H9 (cell line): ENCODE data around the gene STAB1. TPM values are rescaled to one million over a fixed set of nuclear protein-coding genes. Genes with fewer than 3 reads are reported as not detected.

Experiments
- DNase-seq: peaks from one replicate; pipeline ENCODE4 v3.0.0-alpha.2; 2017
- H2AFZ ChIP-seq: one replicate; pipeline ENCODE4 v1.6.1; 2013; ENCODE audit warnings: mild to moderate bottlenecking, low read length, control low read depth, moderate library complexity
- H2AK5ac ChIP-seq: 2 replicates; pipeline ENCODE4 v1.6.1; 2013; ENCODE audit warnings: low read length, control low read depth, mixed read lengths; ENCODE audit not compliant: insufficient read length
- H2BK120ac ChIP-seq: one replicate; pipeline ENCODE4 v1.6.1; 2013; ENCODE audit warnings: low read depth, mild to moderate bottlenecking, low read length, control low read depth, inconsistent platforms; ENCODE audit not compliant: poor library complexity, severe bottlenecking
- H2BK12ac ChIP-seq: 2 replicates; pipeline ENCODE4 v1.6.1; 2013; ENCODE audit warnings: low read length, control low read depth, mixed read lengths, low read depth; ENCODE audit not compliant: insufficient read length
- H2BK15ac ChIP-seq: 2 replicates; pipeline ENCODE4 v1.6.1; 2013; ENCODE audit warnings: low read depth, low read length, control low read depth
- H2BK20ac ChIP-seq: one replicate; pipeline ENCODE4 v1.6.1; 2013; ENCODE audit warnings: low read depth, mild to moderate bottlenecking, low read length, control low read depth, inconsistent platforms; ENCODE audit not compliant: poor library complexity, severe bottlenecking
- H2BK5ac ChIP-seq: 2 replicates; pipeline ENCODE4 v1.6.1; 2013; ENCODE audit warnings: low read length, control low read depth, mixed read lengths; ENCODE audit not compliant: insufficient read length
- H3K14ac ChIP-seq: 2 replicates; pipeline ENCODE4 v1.6.1; 2013; ENCODE audit warnings: low read length, control low read depth; ENCODE audit not compliant: insufficient read depth
- H3K18ac ChIP-seq: 2 replicates; pipeline ENCODE4 v1.6.1; 2013; ENCODE audit warnings: low read depth, mild to moderate bottlenecking, mixed read lengths, low read length, control low read depth; ENCODE audit not compliant: insufficient read length
- H3K23ac ChIP-seq: 2 replicates; pipeline ENCODE4 v1.6.1; 2013; ENCODE audit warnings: low read length, control low read depth, mixed read lengths, low read depth; ENCODE audit not compliant: insufficient read length
- H3K23me2 ChIP-seq: 2 replicates; pipeline ENCODE4 v1.6.1; 2013; ENCODE audit warnings: low read depth, mild to moderate bottlenecking, mixed read lengths, low read length, control low read depth; ENCODE audit not compliant: insufficient read length, poor library complexity, severe bottlenecking
- H3K27ac ChIP-seq: 2 replicates; pipeline ENCODE4 v1.5.1; 2013; ENCODE audit warnings: low read length, control low read depth, mixed read lengths, low read depth; ENCODE audit not compliant: insufficient read length
- H3K27me3 ChIP-seq: 2 replicates; pipeline ENCODE4 v1.6.1; 2013; ENCODE audit warnings: low read length, control low read depth, inconsistent platforms; ENCODE audit not compliant: insufficient read depth
- H3K4ac ChIP-seq: 2 replicates; pipeline ENCODE4 v1.6.1; 2013; ENCODE audit warnings: low read depth, mild to moderate bottlenecking, control low read depth, inconsistent platforms, low read length, moderate library complexity
- H3K4me1 ChIP-seq: 2 replicates; pipeline ENCODE4 v1.6.1; 2013; ENCODE audit warnings: low read length, control low read depth, inconsistent platforms; ENCODE audit not compliant: insufficient read depth
- H3K4me2 ChIP-seq: 2 replicates; pipeline ENCODE4 v1.6.1; 2013; ENCODE audit warnings: low read length, control low read depth, mixed read lengths; ENCODE audit not compliant: insufficient read length, insufficient read depth
- H3K56ac ChIP-seq: 2 replicates; pipeline ENCODE4 v1.6.1; 2013; ENCODE audit warnings: low read depth, mild to moderate bottlenecking, mixed read lengths, low read length, control low read depth; ENCODE audit not compliant: insufficient read length
- H3K79me1 ChIP-seq: 2 replicates; pipeline ENCODE4 v1.6.1; 2013; ENCODE audit warnings: low read depth, mild to moderate bottlenecking, moderate library complexity, low read length, control low read depth, inconsistent platforms; ENCODE audit not compliant: insufficient read depth, poor library complexity, severe bottlenecking
- H3K79me2 ChIP-seq: 2 replicates; pipeline ENCODE4 v1.6.1; 2013; ENCODE audit warnings: low read length, control low read depth, inconsistent platforms; ENCODE audit not compliant: insufficient read depth
- H3K9ac ChIP-seq: 2 replicates; pipeline ENCODE4 v1.6.1; 2013; ENCODE audit warnings: low read length, control low read depth, mixed read lengths; ENCODE audit not compliant: insufficient read length; ENCODE audit errors: extremely low read depth
- H3K9me3 ChIP-seq: one replicate; pipeline ENCODE4 v1.6.1; 2013; ENCODE audit warnings: low read depth, low read length, inconsistent platforms; ENCODE audit not compliant: control insufficient read depth
- H3T11ph ChIP-seq: one replicate; pipeline ENCODE4 v1.6.1; 2013; ENCODE audit warnings: mild to moderate bottlenecking, low read length, control low read depth, inconsistent platforms
- H4K20me1 ChIP-seq: one replicate; pipeline ENCODE4 v1.6.1; 2013; ENCODE audit not compliant: control insufficient read depth, insufficient read length, insufficient read depth
- H4K5ac ChIP-seq: 2 replicates; pipeline ENCODE4 v1.6.1; 2013; ENCODE audit warnings: low read depth, mild to moderate bottlenecking, mixed read lengths, low read length, control low read depth; ENCODE audit not compliant: insufficient read length
- H4K8ac ChIP-seq: replicated peaks from 2 replicates; pipeline ENCODE4 v1.6.1; 2013; ENCODE audit warnings: low read length, control low read depth, mixed read lengths, low read depth; ENCODE audit not compliant: insufficient read length
- H4K91ac ChIP-seq: 2 replicates; pipeline ENCODE4 v1.6.1; 2013; ENCODE audit warnings: low read depth, mild to moderate bottlenecking, moderate library complexity, mixed read lengths, low read length, control low read depth; ENCODE audit not compliant: insufficient read length
- H3K27ac Mint-ChIP-seq, 3 experiments: 2 replicates in 2 of 3; 3 replicates in 1 of 3; pipeline ENCODE4 v1.8.0; 2020 to 2021; ENCODE audit warnings: mixed read lengths in 3 of 3, mild to moderate bottlenecking in 1 of 3, moderate library complexity in 1 of 3
- H3K27me3 Mint-ChIP-seq: 2 replicates; pipeline ENCODE4 v1.8.0; 2021; ENCODE audit warnings: low read depth, mild to moderate bottlenecking, moderate library complexity, mixed read lengths
- H3K36me3 Mint-ChIP-seq, 3 experiments: 2 replicates in 2 of 3; 3 replicates in 1 of 3; pipeline ENCODE4 v1.8.0; 2020 to 2021; ENCODE audit warnings: low read depth in 3 of 3, mixed read lengths in 3 of 3; ENCODE audit not compliant: insufficient read depth in 1 of 3
- H3K4me1 Mint-ChIP-seq, 2 experiments: 2 replicates each; pipeline ENCODE4 v1.8.0; 2020; ENCODE audit warnings: mixed read lengths in 2 of 2
- H3K4me3 Mint-ChIP-seq, 2 experiments: 2 replicates in 1 of 2; 3 replicates in 1 of 2; pipeline ENCODE4 v1.8.0; 2020 to 2021; ENCODE audit warnings: mild to moderate bottlenecking in 2 of 2, mixed read lengths in 2 of 2, moderate library complexity in 1 of 2
- H3K9me3 Mint-ChIP-seq, 2 experiments: 2 replicates in 1 of 2; 3 replicates in 1 of 2; pipeline ENCODE4 v1.8.0; 2020; ENCODE audit warnings: mild to moderate bottlenecking in 2 of 2, mixed read lengths in 2 of 2, moderate library complexity in 1 of 2
- WGBS: extraction: QIAGEN DNeasy Blood & Tissue Kit; methylation state at CpG from one replicate; pipeline ENCODE4 v1.1.7; 2013; ENCODE audit warnings: missing lambda C conversion rate, low lambda C conversion rate, mixed read lengths; ENCODE audit not compliant: insufficient read length; ENCODE audit errors: extremely low coverage; 5-methylcytosine and 5-hydroxymethylcytosine counted together
- total RNA-seq: library from RNA; stranded (reverse); gene quantifications from 2 replicates; pipeline ENCODE4 v1.2.1, GENCODE V29; 2021
- TF ChIP-seq, protein P1 (sequence below): fragments of 200-600 bp; sonication (generic); conservative IDR thresholded peaks from 3 replicates; pipeline ENCODE4 v1.8.0; 2021; ENCODE audit warnings: antibody characterized with exemption, mild to moderate bottlenecking

Gene STAB1
- total RNA-seq, 1 experiment from 2014 or later: 1.5 TPM

DNA sequence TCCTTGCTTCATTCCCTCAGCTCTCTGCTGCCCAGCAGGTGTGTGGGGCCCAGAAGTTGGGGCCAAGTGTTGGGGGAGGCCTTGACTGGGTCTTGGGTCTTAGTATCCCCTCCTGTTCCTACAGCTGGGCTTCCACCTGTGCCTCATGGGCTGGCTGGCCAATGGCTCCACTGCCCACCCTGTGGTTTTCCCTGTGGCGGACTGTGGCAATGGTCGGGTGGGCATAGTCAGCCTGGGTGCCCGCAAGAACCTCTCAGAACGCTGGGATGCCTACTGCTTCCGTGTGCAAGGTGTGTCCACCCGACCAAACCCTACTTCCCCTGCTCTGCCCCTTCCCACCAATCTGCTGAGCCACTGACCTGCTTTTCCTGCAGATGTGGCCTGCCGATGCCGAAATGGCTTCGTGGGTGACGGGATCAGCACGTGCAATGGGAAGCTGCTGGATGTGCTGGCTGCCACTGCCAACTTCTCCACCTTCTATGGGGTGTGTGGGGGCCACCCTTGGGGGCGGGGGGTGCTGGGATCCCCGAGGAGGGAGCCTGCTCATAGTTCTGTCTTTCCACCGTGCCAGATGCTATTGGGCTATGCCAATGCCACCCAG, 27.6 kb downstream of the STAB1 start:
- no peak overlapping the region for H3K9ac ChIP-seq
- no peaks in the 10 kb centered on the region for H3K23me2 ChIP-seq
- peaks cover 2% of the 10 kb centered on the region for H3K27me3 Mint-ChIP-seq
- no peak overlapping the region for H4K5ac ChIP-seq
- H3K4me1 Mint-ChIP-seq: peaks cover 6 to 7% of the 10 kb centered on the region in 2 experiments; a peak in 3 of 4 replicates
- no peak for DNase-seq
- H3T11ph ChIP-seq: no peak overlapping the region
- H2BK15ac ChIP-seq: no peak overlapping the region
- H2AFZ ChIP-seq: no peak overlapping the region
- no peak overlapping the region for H3K4me3 Mint-ChIP-seq
- H4K8ac ChIP-seq: no peak overlapping the region
- H3K9me3 ChIP-seq: no peaks in the 10 kb centered on the region
- H3K9me3 Mint-ChIP-seq: no peaks in the 10 kb centered on the region
- H2BK5ac ChIP-seq: no peak overlapping the region
- no peak overlapping the region for H3K4me2 ChIP-seq
- H3K4me1 ChIP-seq: no peaks in the 10 kb centered on the region
- no peak overlapping the region for H4K91ac ChIP-seq
- H3K79me1 ChIP-seq: no peaks in the 10 kb centered on the region
- H3K18ac ChIP-seq: no peak overlapping the region
- H3K27me3 ChIP-seq: no peaks in the 10 kb centered on the region
- H3K56ac ChIP-seq: no peak overlapping the region
- no peak overlapping the region for H3K27ac ChIP-seq
- no peak overlapping the region for H3K14ac ChIP-seq
- H2BK120ac ChIP-seq: no peak overlapping the region
- H3K4ac ChIP-seq: no peak overlapping the region
- no peak overlapping the region for H3K23ac ChIP-seq
- TF ChIP-seq, protein P1, sequence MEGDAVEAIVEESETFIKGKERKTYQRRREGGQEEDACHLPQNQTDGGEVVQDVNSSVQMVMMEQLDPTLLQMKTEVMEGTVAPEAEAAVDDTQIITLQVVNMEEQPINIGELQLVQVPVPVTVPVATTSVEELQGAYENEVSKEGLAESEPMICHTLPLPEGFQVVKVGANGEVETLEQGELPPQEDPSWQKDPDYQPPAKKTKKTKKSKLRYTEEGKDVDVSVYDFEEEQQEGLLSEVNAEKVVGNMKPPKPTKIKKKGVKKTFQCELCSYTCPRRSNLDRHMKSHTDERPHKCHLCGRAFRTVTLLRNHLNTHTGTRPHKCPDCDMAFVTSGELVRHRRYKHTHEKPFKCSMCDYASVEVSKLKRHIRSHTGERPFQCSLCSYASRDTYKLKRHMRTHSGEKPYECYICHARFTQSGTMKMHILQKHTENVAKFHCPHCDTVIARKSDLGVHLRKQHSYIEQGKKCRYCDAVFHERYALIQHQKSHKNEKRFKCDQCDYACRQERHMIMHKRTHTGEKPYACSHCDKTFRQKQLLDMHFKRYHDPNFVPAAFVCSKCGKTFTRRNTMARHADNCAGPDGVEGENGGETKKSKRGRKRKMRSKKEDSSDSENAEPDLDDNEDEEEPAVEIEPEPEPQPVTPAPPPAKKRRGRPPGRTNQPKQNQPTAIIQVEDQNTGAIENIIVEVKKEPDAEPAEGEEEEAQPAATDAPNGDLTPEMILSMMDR: no peak
- H2BK20ac ChIP-seq: no peak overlapping the region
- peaks cover 3% of the 10 kb centered on the region for H4K20me1 ChIP-seq
- no CpG with 5 or more reads among the region's 14 CpGs for WGBS
- peaks cover 20 to 41% (median 37%) of the 10 kb centered on the region in 3 experiments; a peak in 6 of 7 replicates for H3K36me3 Mint-ChIP-seq
- no peak overlapping the region for H2AK5ac ChIP-seq
- no peak overlapping the region for H3K27ac Mint-ChIP-seq
- H2BK12ac ChIP-seq: no peak overlapping the region
- no peaks in the 10 kb centered on the region for H3K79me2 ChIP-seq
